GM12873 (cell line): ENCODE results near the gene PIP5K1B.

Experiments
- TF ChIP-seq, protein P1 (sequence below): IDR thresholded peaks from 2 replicates; pipeline ENCODE4 v1.5.1; 2012; ENCODE audit warnings: low read depth, mild to moderate bottlenecking, moderate library complexity, low read length, control low read depth; ENCODE audit not compliant: insufficient read depth; ENCODE audit errors: missing control alignments

The PIP5K1B gene

DNA sequence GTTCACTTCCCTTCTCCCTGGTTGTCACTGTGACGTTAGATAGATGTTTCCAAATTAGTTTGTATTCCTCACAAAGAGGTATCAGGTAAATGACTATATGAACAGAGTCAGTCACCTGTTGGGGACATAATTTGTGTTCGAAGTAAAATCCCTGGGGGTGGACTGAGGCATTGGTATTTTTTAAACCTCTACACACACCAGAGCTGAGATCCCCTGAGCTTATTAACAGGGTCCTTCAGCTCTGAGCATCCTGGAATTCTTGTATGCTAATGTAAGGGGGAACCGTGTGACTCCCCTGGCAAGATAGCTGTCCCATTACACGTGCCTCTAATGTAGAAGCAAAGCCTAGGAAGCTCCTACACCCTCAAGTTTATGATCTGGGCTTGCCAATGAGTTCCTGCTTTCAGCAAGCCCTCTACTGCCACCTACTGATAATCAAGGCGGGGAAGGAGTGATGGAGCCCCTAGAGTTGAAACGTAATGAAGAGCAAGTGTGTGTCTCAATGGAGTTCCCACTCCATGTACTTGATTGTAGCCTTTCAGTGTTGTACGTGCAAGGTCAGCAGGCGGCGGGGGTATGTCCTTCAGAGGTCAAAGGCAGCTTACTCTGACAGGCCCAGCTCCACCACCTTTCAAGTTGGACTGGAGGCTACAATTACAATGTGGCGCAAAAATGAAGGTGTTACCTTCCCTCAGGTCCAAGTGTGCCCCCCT is 294.5 kb downstream of the PIP5K1B start:
- TF ChIP-seq, protein P1, sequence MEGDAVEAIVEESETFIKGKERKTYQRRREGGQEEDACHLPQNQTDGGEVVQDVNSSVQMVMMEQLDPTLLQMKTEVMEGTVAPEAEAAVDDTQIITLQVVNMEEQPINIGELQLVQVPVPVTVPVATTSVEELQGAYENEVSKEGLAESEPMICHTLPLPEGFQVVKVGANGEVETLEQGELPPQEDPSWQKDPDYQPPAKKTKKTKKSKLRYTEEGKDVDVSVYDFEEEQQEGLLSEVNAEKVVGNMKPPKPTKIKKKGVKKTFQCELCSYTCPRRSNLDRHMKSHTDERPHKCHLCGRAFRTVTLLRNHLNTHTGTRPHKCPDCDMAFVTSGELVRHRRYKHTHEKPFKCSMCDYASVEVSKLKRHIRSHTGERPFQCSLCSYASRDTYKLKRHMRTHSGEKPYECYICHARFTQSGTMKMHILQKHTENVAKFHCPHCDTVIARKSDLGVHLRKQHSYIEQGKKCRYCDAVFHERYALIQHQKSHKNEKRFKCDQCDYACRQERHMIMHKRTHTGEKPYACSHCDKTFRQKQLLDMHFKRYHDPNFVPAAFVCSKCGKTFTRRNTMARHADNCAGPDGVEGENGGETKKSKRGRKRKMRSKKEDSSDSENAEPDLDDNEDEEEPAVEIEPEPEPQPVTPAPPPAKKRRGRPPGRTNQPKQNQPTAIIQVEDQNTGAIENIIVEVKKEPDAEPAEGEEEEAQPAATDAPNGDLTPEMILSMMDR: peak; percentile 92

DNA sequence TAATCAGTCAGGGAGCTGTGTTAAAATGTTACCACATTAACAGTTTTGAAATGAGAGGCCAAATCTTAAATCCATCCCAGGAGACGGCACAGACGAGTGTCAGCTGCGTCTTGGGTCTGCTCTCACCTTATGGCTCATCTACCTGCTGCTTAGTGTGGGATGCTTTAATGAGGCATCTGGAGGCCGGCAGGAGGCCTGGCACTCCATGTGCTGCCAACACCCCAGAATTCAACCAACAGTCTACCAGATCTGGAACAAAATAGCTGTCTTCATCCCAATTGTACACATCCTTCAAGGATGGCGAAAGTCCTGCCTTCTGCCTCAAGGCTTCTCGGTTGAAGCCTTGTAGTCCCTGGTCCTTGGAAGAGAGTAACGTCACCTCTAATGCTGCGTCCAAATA is 296.9 kb downstream of the PIP5K1B start:
- TF ChIP-seq, protein P1: no peak

DNA sequence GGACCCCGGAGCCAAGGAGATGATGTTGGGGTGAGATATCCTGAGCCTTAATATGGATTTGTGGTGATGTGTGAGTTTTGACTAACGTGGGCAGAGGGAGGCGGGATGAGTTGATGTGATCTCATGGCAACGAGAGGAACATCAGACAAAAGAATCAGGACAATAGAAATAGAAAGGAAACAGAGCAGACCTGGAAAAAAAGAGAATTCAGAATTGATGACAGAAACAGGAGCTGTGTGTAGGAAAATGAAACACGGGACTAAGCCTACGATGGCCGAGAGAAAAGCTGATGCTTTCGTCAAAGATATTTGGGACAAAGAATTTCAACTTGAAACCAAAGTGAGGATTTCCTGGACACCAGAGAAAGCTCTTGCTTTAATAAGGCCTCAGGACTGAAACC is 298.0 kb downstream of the PIP5K1B start:
- TF ChIP-seq, protein P1: no peak

DNA sequence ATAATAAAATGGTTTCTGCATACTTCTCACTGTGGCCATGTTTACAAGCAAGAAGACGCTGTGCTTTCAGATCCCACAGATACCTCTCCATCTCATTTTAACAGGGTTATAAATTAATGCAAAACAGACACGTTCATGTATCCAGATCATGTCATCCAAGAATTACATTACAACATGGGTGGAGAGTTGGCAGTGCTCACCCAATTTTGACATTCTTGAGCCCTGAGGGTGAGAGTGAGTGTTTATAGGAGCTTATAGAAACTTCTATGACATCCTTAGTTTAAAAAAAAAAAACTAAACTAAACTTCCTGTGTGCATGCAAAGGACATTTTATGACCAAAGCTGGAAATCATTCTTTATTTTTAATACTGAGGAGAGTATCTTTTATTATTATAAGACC is 299.8 kb downstream of the PIP5K1B start:
- TF ChIP-seq, protein P1: no peak

DNA sequence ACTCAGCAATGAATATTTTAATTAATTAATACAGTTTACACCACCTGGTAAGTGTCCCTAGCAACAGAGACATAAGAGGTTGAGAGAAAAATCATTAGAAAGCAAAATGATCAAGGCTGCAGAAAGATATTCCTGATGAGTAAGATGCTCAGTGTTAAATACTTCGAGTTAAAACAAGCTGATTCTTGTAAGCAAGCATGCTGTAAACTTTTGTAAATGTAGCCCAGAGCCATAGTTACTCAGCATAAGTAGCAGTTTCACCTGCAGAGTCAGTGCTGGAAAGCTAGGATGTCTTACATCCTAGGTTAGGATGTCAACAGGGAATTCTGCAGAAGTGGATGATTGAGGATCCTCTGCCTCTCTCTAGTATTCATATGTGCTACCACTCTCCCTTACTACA is 304.7 kb downstream of the PIP5K1B start:
- TF ChIP-seq, protein P1: no peak

DNA sequence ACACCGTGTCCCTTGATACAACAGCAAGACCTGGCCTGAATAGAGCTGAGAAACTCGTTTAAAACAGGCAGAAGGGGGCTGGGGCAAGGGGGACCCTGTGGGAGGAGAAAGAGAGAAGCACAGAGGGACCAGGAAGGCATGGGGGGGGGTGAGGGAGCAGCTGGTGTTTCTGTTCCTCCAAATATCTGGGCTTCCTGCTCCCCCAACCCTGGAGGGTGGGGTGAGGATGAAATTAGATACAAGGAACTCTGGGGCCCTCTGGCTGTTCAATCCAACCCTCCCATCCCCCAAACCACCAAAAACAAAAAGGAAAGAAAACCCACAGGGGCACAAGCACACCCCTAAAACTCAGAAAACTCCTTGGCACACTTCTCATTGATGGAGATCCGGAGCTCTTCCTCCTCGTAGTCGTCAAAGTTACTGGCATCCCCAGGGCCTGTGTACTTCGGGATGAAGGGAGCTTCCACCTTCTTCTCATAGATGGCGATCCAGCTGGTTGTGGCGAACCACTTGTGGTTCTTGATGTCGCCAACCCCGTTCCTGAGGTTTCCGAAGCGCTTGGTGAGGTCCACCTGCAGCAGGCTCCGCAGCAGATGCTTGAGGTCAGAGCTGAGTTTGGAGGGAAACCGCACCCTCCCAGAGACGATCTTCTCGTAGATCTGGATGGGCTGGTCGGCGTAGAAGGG is 307.8 kb downstream of the PIP5K1B start:
- TF ChIP-seq, protein P1: no peak

DNA sequence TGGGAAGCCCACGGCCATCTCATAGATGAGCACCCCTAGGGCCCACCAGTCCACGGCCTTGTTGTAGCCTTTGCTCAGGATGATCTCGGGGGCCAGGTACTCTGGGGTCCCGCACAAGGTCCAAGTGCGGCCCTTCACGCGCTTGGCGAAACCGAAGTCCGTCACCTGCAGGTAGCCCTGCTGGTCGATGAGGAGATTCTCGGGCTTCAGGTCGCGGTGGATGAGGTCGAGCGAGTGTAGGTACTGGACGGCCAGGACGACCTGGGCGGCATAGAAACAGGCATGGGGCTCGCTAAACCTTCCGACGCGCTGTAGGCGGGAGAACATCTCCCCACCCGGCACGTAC is 308.3 kb downstream of the PIP5K1B start:
- TF ChIP-seq, protein P1: no peak
